GM08714 (cell line): ENCODE results near the gene ELOVL7.

Experiments used
- H3K4me3 ChIP-seq: fragments of 200-500 bp; sonication (Bioruptor generic); 2 replicates; pipeline ENCODE4 v1.5.1; 2014; ENCODE audit warnings: mild to moderate bottlenecking, low read length, inconsistent platforms
- ZNF274 ChIP-seq: IDR thresholded peaks from 2 replicates; pipeline ENCODE4 v1.6.1; 2012; ENCODE audit warnings: mild to moderate bottlenecking, low read depth, low read length

Gene ELOVL7

GRCh38 chr5:60846298-60846697 lies 2.2 kb upstream of the ELOVL7 start:
- TF ChIP-seq ZNF274: no peak
- no peak overlapping the region for H3K4me3 ChIP-seq

- peak overlapping the region; percentile 72 for H3K4me3 ChIP-seq
- TF ChIP-seq ZNF274: no peak
These were observed 608 bp downstream of the ELOVL7 start for GRCh38 chr5:60843386-60843935.

GRCh38 chr5:60842871-60843385 lies 1.1 kb downstream of the ELOVL7 start:
- peak overlapping the region; percentile 72; the same call in 1 of the 2 replicates for H3K4me3 ChIP-seq
- no peak for TF ChIP-seq ZNF274

GRCh38 chr5:60841361-60841760 lies 2.7 kb downstream of the ELOVL7 start:
- no peak for TF ChIP-seq ZNF274
- H3K4me3 ChIP-seq: no peak overlapping the region

GRCh38 chr5:60836131-60836530 lies 7.9 kb downstream of the ELOVL7 start:
- no peak for TF ChIP-seq ZNF274
- H3K4me3 ChIP-seq: no peak overlapping the region

- no peak overlapping the region for H3K4me3 ChIP-seq
- TF ChIP-seq ZNF274: no peak
These were observed 8.5 kb downstream of the ELOVL7 start for GRCh38 chr5:60835554-60835953.

GRCh38 chr5:60833520-60833919 lies 10.5 kb downstream of the ELOVL7 start:
- H3K4me3 ChIP-seq: no peak overlapping the region
- TF ChIP-seq ZNF274: no peak

- H3K4me3 ChIP-seq: no peak overlapping the region
- TF ChIP-seq ZNF274: no peak
These were observed 13.4 kb downstream of the ELOVL7 start for GRCh38 chr5:60830581-60831127.

- no peak overlapping the region for H3K4me3 ChIP-seq
These were observed 14.4 kb downstream of the ELOVL7 start for GRCh38 chr5:60829490-60830266.

GRCh38 chr5:60827201-60827600 lies 16.9 kb downstream of the ELOVL7 start:
- TF ChIP-seq ZNF274: no peak
- no peak overlapping the region for H3K4me3 ChIP-seq

More at GRCh38 chr5:60829490-60830266, 14.4 kb downstream of the ELOVL7 start:
- TF ChIP-seq ZNF274: no peak

- H3K4me3 ChIP-seq: no peak overlapping the region
- TF ChIP-seq ZNF274: no peak
These were observed 17.4 kb downstream of the ELOVL7 start for GRCh38 chr5:60826653-60827052.

- TF ChIP-seq ZNF274: no peak
- H3K4me3 ChIP-seq: no peak overlapping the region
These were observed 20.5 kb downstream of the ELOVL7 start for GRCh38 chr5:60823574-60823973.

GRCh38 chr5:60822285-60822556 lies 21.8 kb downstream of the ELOVL7 start:
- no peak overlapping the region for H3K4me3 ChIP-seq
- no peak for TF ChIP-seq ZNF274

GRCh38 chr5:60821488-60822284 lies 22.4 kb downstream of the ELOVL7 start:
- no peak for TF ChIP-seq ZNF274

More at GRCh38 chr5:60821488-60822284, 22.4 kb downstream of the ELOVL7 start:
- H3K4me3 ChIP-seq: no peak overlapping the region
